GM19324 (cell line): Measurements from ENCODE around the gene NUDT16.
"Not testable (repeated sequence)": the region's sequence is repeated elsewhere in the genome, so short reads cannot be mapped to it uniquely, and the experiment has no call there.

ENCODE experiments used
- ATAC-seq: cut with Tn5 transposase; IDR thresholded peaks from one replicate; pipeline ENCODE4 v1.9.1; 2021; ENCODE audit warnings: mild to moderate bottlenecking, moderate library complexity; ENCODE audit not compliant: unreplicated experiment, low FRiP score

Gene NUDT16

DNA sequence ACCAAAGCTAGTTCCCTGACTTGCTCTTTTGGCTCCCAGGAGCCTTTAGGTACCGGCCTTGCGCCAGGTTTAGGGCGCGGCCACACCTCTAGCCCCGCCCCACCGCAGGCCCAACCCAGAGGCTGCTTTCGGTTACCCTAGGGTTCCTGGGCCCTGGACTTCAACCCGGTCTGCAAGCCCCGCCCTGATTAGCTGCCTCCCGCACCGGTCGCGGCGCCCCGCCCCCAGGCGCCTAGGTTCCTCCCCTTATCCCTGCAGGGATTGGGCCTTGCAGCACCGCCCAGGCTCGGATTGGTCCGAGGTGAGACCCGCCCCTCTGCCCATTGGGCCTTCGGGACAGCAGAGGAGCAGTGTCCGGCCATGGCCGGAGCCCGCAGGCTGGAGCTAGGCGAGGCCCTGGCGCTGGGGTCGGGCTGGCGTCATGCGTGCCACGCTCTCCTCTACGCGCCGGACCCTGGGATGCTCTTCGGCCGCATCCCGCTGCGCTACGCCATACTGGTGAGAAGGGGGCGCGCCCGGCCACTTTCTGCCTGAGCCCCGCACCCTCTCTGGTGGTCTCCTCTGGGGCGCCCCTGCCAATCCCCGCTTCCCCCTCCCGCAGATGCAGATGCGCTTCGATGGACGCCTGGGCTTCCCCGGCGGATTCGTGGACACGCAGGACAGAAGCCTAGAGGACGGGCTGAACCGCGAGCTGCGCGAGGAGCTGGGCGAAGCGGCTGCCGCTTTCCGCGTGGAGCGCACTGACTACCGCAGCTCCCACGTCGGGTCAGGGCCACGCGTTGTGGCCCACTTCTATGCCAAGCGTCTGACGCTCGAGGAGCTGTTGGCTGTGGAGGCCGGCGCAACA lies at the start of gene NUDT16:
Gene NUDT16 (plus strand): TSS at position 330 of the 847 bp plus-strand sequence. CDS start 31 bp downstream, at position 361.
- peak; percentile 99 for ATAC-seq

DNA sequence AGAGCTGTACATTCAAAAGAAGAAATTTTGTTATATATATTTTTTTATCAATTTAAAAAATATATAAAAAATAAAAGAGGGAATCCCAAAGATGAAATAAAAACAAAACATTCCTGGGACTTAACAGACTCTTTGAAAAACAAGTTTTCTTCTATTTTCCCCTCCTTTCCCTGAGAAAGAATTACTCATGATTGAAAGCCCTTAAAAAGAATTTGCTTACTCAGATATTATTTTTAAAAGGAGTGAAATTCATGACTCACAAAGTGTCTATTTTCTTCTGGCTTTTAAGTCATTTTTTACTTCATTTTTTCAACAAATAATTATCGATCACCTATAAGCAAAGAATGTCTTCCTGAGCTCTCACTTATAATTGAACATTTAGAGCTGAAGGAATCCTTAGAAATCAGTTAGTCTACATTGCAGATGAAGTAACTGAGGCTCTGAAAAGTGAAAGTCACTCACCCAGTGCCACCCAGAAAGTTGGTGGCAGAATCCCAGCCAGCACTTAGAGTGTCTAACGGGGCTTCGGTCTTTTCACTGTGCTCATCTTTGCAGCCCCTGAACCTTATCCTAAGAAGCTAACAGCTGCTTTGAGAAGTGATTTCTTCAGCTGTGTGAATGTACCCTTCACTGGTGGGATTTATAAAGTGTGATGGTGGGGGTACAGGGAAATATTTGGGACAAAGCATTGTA lies 42.5 kb upstream of the NUDT16 start:
- no peak for ATAC-seq

DNA sequence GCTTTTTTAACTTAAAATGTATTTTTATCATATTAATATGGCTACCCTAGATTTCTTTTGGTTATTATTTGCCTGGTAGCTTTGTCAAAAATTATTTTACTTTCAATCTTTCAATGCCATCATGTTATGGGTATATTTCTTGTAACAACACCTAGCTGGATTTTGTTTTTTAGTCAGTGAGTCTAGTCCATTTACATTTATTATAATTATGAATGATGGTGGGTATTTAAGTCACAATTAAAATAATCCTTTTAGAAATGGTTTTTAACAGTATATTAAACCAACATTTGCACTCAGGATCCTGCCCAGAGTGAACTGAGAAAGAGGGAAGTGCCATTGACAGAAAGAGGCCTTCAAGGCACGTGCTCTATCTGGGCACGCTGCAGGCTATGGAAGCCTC lies 39.8 kb upstream of the NUDT16 start:
- ATAC-seq, result no peak

DNA sequence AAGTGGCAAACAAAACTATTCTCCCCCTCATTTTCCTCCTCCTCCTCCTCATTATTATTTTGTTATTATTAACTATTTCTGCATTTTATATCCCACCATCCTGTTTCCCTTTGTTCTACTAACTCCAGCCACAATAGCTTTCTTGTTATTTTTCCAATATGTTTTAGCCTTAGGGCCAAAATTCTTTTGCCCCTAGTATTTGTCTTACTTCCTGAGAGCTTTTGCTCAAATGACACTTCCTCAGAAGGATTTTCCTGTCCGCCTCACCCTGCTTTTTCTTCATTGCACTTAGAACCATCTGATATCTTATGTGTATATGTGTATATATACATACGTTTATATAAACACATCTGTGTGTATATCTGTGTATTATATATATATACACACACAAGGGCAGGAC lies 32.7 kb upstream of the NUDT16 start:
- ATAC-seq, result no peak

DNA sequence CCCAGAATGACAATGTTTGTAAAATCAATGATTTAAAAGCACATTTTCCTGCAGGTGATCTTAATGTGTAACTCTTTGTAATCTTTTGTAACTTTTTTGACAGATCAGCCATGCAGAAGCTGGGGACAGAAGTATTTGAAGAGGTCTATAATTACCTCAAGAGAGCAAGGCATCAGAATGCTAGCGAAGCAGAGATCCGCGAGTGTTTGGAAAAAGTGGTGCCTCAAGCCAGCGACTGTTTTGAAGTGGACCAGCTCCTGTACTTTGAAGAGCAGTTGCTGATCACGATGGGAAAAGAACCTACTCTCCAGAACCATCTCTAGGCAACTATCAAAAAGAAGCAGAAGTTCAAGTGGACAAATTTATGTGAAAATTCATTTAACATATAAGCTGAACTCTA lies 32.1 kb upstream of the NUDT16 start:
- no peak for ATAC-seq

DNA sequence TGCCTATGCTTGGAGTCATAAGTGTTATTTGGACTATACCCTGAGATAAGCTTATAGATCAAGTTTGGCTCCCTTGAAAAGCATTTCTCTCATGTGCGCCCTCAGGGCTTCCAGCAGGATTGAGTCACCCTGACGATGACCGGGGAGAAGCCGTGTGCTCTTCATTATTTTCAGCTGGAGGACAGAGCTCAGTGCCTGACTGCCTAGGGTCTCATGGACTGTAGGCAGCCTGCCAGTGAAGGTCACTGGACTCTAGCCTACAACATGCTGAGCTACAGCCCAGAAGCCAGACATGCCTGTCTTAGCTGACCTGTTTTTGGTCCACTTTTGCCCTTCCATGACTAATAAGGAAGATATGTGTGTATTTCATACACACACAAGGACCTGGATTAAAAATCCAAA lies 31.6 kb upstream of the NUDT16 start:
- no peak for ATAC-seq

DNA sequence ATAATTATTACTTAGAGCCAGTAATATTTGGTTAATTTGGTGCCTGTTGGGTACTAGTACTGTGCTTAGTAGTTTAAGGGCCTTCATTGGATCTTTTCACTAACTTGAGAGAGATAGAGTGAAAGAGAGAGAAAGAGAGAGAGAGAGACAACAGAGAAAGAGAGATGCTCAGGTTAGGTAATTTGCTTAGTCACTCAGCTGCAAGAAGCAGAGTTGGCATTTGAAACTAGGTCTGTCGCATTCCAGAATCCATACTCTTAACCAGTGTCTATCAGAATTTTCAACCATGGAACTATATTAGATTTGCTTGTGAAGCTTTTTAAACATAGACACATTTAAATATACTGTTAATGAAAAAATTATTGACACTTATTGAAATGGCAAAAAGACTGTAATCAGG lies 31.1 kb upstream of the NUDT16 start:
- no peak for ATAC-seq

DNA sequence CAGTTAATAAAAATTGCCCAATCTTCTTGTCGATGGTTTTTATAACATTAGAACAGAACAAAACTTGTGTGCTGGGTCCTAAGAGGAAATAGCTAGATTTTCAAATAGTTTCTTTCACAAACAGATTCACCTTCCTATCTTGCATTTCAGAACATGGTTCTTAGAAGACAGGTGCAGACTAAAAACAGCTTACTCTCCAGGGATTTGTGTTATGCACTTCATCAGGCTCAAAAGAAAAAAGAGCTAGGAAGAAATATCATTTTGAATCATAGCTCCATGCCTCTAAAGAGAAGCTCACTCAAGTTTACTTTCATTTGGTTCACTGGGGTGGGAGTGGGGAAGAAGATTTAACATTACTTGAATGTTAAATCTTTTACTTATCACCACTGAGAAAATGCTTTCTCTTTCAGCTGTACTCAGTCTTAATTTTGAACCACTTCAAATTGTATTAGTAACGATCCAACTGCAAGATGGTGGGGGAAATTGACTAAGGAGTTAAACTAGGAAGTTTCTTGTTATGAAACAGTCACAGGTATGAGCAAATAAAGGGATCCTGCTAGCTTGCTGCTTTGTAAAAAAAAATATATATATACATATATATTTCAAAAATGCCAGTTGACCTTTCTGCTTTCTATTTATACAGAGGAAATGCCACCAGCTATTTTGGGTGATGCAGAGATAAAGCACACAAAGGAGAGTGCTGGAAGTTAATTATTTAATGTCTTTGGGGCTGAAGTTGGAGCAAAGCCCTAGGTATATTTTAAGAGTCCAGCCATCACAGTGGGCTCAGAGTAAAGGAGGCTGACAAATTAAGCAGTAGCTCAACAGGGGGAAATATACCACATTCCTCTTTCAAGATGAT lies 28.3 kb upstream of the NUDT16 start:
- no peak for ATAC-seq

DNA sequence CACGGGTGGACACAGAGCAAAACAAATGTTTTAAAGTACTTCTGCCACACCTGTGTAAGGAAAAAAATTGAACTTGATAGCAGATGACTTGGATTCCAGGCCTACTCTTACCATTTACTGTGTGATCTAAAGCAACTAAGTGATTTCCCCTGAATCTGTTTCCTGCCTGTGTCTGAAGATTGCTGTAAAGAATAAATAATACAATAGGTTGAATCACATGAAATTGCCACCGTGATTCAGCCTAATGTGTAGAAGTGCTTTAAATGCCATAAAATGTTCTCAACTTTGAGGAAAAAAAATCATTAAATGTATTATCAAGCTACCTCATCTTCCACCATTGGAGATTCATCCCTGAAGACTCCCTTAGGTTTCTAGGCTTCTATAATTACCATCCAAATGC lies 27.6 kb upstream of the NUDT16 start:
- no peak for ATAC-seq

DNA sequence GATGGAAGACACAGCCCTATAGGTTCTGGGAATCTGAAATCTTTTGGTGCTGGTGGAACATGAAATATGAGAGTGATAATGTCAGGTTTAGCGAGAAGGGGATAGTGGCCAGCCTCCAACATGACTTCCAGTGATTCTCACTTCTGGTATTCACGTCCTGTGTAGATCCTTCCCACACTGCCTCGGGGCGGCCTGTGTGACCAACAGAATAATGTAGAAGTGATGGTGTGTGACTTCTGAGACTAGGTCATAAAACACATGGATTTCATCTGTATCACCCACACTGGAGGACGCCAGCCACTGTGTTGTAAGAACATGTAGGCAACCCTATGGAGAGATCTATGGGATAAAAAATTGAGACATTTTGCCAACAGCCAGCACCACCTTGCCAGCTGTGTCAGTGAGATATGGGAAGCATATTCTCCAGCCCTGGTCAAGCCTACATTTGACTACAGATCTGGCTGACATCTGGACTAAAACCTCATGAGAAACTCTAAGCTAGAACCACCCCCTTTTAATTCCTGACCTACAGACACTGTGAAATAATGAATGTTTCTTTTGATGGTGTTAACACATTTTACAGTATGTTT lies 25.5 kb upstream of the NUDT16 start:
- no peak for ATAC-seq

DNA sequence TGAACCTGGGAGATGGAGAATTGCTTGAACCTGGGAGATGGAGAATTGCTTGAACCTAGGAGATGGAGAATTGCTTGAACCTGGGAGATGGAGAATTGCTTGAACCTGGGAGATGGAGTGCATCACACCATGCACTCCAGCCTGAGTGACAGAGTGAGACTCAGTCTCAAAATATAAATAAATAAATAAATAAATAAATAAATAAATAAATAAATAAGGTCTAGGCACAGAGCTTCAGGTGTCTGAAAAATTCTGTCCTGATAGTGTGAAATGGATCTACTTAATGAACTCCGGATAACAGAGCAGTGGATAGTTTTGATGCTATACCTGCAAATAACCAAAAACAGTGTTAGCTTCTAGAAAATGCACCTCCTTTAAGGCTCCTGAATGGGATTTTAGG lies 24.3 kb upstream of the NUDT16 start:
- ATAC-seq, result no peak

DNA sequence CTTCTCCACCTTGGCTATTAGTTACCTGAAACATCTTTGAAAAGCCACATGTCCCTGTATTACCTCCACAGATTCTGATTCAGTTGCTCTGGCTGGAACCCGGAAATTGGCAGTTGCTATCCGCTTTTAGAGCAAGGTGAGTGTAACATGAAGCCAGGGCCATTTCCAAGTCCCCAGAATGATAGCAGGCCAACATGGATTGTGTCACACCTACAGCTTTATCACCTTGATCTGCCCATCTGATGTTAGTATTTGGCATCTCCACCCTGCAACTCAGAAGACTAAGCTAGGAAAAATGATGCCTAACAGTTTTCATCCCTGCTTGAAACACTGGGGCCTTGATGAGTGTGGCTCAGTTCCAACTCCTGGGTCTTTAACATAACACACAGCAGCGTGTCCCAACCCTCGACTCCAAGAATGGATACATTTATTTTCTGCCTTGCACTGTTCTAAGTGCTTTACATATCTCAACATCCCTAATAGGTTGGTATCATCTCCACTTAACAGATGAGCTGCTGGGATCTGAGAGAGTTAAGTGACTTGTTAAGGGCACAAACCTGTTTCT lies 21.3 kb upstream of the NUDT16 start:
- no peak for ATAC-seq

DNA sequence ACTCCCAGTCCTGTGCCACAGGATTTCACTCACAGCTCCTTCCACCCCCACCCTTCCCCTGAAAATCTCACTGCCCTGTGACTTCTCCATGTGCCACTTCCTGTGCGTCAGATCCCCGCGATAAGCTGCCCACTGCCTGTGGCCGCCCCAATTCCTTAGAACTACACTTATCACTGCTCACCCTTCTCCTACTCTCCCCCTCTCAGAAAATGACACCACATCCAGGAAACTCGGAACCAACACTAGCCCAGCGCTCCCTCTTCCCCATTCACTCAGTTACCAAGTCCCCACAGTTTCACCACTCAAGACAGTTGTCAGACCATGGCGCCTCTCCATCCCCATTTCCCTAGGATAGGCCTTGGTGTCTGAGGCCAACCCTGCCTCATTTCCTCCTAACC lies 20.5 kb upstream of the NUDT16 start:
- ATAC-seq, result not testable (repeated sequence)

DNA sequence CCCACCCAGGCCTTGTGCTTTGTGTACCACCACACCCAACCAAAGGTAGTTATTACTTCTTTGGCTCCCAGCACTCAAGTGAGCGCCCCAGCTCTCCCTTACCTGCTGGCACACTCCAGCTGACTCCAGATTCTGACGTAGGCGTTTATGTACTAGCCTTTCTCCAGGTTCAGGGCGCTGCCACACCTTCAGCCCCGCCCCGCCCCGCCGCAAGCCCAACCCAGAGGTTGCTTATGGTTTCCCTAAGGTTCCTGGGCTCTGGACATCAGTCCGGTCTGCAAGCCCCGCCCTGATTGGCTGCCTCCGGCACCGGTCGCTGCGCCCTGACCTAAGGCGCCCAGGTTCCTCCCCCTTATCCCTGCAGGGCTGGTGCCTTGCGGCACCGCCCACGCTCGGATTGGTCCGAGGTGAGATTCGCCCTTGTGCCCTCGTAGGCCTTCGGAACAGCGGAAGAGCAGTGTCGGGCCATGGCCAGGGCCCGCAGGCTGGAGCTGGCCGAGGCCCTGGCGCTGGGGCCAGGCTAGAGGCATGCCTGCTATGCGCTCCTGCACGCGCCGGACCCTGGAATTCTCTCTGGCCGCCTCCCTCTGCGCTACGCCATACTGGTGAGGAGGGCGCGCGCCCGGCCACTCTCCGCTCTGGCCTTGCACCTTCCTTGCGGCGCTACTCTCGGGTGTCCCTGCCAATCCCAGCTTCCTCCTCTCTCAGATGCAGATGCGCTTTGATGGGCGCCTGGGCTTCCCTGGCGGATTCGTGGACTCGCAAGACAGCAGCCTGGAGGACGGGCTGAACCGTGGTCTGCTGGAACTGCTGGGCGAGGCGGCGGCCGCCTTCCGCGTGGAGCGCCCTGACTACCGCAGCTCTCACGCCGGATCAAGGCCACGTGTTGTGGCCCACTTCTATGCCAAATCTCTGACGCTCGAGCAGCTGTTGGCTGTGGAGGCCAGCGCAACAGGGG lies 19.8 kb upstream of the NUDT16 start:
- no peak for ATAC-seq

DNA sequence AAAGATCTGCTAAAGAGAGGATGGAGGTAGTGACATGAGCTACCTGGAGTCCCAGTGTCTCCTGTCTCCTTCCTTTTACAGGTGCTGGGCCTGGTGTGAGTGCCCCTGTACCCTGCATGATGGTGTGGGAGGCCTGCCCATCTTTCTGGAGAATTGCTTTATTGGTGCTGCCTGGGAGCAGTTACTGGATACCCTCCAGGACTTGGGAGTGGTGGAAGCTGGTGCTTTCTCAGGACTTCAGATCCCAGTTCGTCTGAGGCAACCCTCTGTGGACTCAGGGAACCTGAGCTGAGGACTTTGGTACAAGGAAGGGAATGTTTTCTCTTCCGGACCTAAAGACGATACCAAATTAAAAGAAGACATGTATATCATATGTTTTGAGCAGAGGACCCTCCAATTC lies 18.3 kb upstream of the NUDT16 start:
- ATAC-seq, result no peak

DNA sequence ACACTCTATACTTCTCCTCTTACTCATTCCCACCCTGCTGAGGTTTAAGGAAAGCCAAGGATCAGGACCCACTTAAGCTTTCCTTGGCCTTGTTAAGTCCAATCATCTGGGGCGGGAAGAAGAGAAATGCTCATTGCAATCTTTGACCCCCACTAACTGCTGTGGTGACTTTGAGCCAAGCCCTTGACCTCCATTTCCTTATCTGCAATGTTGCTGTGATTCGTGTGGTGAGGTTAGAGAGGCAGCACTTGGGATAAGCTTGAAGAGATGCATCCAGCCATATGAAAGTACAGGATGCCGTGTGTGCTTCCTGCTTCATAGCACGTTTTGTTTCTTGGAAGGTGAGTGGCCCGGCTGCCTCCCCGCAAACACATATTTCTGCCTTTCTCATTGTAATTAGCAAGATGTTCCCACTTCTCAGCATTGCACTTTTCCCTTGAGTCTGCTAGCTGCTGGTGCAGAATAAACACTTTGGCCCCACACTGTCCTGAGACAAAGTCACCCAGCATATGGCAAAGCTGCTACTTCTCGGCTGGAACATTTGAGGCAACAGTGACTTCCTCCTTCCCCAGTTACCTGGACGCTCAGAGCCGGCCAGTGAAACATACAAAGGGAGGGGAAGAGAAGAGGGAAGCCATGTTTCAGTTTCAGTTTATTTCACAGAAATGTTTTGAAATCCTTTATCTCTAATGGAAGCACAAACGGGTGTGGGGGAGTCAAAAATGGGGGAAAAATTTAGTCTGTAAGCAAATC lies 10.5 kb upstream of the NUDT16 start:
- no peak for ATAC-seq

DNA sequence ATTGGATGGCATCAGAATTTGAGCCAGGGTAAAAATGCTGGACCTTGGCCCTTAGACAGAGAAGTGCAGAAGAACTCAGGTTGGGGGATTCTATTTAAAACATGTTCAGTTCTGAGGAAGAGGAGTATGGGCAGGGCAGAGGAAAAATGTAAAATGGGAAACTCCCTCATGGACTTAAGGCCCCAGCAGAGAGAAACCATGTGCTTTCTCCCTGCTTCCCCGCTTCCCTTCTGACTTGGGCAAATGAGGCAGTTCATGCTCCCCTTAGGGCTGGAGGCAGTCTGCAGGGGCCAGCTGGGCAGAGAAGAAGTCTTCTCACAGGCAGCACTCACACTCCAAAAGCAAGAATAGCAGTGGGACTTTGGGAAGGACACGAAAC lies 9.9 kb upstream of the NUDT16 start:
- no peak for ATAC-seq

DNA sequence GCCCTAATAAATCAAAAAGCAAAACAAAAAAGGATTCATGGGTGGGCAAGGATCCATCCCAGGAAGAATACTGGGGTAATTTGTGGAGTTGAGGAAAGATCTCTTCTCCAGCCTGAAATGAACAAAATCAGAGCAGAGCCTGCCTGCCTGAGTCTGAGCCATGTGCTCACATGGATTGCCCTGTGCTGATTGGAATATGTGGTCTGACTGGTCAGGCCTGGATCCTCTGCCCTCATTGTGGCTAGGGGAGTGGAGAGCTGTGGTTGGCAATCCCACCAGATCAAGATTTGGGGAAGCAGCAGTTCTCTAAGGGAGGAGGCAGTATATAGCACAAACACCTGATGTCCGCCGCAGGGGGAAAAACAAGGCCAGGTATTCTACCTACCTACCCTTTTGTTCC lies 6.8 kb upstream of the NUDT16 start:
- no peak for ATAC-seq
